IPS-20b (cell line): ENCODE data around the gene AGBL4.

ENCODE experiments used
- H3K27ac ChIP-seq: one replicate; pipeline ENCODE4 v1.5.1; 2013; ENCODE audit warnings: low read length
- H3K27me3 ChIP-seq: 2 replicates; pipeline ENCODE4 v1.6.1; 2013; ENCODE audit warnings: mild to moderate bottlenecking, low read length, inconsistent platforms; ENCODE audit not compliant: insufficient read depth
- H3K36me3 ChIP-seq: 2 replicates; pipeline ENCODE4 v1.6.1; 2013; ENCODE audit warnings: low read depth, mild to moderate bottlenecking, inconsistent platforms, low read length, moderate library complexity; ENCODE audit not compliant: insufficient read depth
- H3K4me1 ChIP-seq: 2 replicates; pipeline ENCODE4 v1.6.1; 2013; ENCODE audit warnings: mild to moderate bottlenecking, control low read depth, inconsistent platforms, low read length, moderate library complexity; ENCODE audit not compliant: insufficient read depth
- H3K4me3 ChIP-seq: 2 replicates; pipeline ENCODE4 v1.5.1; 2013; ENCODE audit warnings: mild to moderate bottlenecking, low read length, inconsistent platforms
- H3K9ac ChIP-seq: 2 replicates; pipeline ENCODE4 v1.6.1; 2013; ENCODE audit warnings: low read depth, mild to moderate bottlenecking, inconsistent platforms, low read length, moderate library complexity
- H3K9me3 ChIP-seq: 2 replicates; pipeline ENCODE4 v1.6.1; 2013; ENCODE audit warnings: mild to moderate bottlenecking, low read depth, low read length, inconsistent platforms; ENCODE audit not compliant: insufficient read depth

AGBL4 gene

DNA sequence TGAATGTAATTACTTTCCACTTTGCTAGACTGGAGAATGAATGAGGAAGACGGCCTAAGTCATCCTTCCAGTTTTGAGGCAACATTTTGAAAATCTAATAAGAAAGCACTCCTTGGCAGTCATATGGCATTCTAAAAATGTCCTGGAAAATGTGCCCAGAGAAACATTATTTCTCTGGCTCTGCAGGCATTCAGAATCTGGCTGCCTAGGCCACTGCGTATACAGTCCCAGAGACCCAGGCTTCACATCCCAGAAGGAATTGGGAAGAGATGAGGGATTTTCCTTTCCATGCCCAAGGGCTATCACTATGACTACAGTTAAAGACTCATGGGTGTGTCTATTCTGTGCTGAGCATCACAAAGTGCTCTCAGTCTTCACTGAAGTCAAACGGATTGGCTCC lies 1339.9 kb downstream of the AGBL4 start:
- H3K27me3 ChIP-seq = no peaks in the 10 kb centered on the region
- H3K4me3 ChIP-seq = no peak overlapping the region
- no peaks in the 10 kb centered on the region for H3K36me3 ChIP-seq
- H3K9ac ChIP-seq = no peak overlapping the region
- H3K27ac ChIP-seq = no peak overlapping the region
- H3K9me3 ChIP-seq = no peaks in the 10 kb centered on the region
- peaks cover 8% of the 10 kb centered on the region; the same call in 1 of the 2 replicates for H3K4me1 ChIP-seq

DNA sequence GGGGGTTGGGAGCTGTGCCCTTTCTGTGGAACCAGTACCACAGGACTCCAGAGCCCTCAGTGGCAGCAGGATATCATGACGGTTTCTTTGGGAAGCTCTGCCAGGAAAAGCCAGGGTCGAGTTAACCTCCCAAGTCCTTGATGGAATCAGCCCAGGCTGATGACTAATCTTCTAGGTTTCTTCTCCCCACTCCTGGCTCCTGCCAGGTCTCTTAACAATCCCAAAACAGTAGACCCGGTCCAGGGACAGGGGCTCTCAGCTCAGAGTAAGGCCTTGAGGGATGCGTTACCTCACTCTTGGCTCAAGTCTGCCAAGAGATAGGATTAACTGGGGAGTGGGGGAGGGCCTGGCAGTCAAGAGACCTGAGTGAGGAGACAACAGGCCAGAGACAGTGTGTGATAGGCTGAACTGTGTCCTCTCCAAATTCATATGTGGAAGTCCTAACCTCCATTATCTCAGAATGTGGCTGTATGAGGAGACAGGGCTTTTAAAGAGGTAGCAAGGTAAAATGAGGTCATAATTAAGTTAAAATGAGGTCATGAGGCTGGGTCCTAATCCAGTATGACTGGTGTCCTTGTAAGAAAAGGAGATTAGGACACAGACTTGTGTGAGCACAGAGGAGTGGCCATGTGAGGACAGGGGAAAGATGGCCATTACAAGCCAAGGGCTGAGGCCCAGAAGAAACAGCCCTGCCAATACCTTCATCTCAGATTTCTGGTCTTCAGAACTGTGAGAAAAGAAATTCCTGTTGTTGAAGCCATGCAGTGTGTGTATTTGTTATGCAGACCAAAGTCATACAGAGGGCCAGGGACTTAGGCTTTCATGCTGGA lies 1342.1 kb downstream of the AGBL4 start:
- Histone ChIP-seq H3K27ac (no peak overlapping the region), H3K4me3 (no peak overlapping the region), H3K27me3 (no peaks in the 10 kb centered on the region), H3K9ac (no peak overlapping the region), H3K9me3 (no peaks in the 10 kb centered on the region), H3K4me1 (peaks cover 8% of the 10 kb centered on the region; the same call in 1 of the 2 replicates), H3K36me3 (no peaks in the 10 kb centered on the region)

DNA sequence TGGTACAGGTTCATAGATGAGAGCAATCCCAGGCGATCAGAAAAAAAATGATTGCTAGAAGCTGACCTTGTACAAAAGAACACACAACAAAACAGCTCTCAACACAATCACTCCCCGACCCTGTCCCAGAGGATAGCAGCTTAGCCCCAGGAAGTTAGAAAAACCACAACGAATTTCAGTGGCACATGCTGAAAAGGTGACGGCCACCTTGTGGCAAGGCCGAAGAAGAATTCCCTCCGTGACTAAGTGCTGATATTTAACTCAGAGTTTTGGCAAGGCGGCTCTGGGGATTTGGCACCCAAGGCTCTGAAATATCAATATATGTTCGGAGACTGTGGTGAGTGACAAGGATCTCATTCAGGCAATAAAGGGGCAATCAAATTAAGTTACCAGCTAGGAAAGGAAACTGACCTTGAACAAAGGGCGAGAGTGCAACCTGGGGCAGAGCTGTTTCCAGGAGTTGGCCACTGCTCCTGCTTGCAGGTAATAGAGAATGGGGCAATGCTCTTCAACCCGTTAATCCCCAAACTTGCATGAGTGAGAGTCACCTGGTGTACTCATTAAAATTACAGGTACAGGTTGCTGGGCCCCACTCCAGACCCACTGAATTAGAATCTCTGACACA lies 1343.2 kb downstream of the AGBL4 start:
- no peak overlapping the region for H3K27ac ChIP-seq
- no peaks in the 10 kb centered on the region for H3K9me3 ChIP-seq
- H3K27me3 ChIP-seq = no peaks in the 10 kb centered on the region
- H3K4me3 ChIP-seq = no peak overlapping the region
- H3K36me3 ChIP-seq = no peaks in the 10 kb centered on the region
- H3K4me1 ChIP-seq = peaks cover 8% of the 10 kb centered on the region; the same call in 1 of the 2 replicates
- no peak overlapping the region for H3K9ac ChIP-seq

DNA sequence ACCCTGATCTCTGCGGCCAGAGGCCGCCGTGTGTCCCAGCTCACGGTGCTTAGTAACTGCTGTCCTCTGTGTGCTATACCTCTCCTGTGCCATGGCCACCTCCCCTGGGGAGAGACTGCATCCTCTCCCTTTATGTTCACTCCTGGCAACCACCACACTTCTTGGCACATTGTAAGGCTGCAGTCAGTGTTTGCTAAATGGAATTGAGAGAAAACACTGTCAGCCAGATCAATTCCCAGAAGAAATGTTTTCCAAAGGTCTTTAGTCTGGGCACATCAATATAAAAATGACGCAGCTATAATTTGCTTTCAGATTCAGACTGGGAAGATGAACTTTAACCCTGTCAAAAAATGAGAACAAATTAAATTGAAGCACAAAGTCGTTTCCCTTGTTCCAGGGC lies 1343.9 kb downstream of the AGBL4 start:
- Histone ChIP-seq H3K4me1 (peaks cover 8% of the 10 kb centered on the region; the same call in 1 of the 2 replicates), H3K9ac (no peak overlapping the region), H3K9me3 (no peaks in the 10 kb centered on the region), H3K4me3 (no peak overlapping the region), H3K27me3 (no peaks in the 10 kb centered on the region), H3K36me3 (no peaks in the 10 kb centered on the region), H3K27ac (no peak overlapping the region)

DNA sequence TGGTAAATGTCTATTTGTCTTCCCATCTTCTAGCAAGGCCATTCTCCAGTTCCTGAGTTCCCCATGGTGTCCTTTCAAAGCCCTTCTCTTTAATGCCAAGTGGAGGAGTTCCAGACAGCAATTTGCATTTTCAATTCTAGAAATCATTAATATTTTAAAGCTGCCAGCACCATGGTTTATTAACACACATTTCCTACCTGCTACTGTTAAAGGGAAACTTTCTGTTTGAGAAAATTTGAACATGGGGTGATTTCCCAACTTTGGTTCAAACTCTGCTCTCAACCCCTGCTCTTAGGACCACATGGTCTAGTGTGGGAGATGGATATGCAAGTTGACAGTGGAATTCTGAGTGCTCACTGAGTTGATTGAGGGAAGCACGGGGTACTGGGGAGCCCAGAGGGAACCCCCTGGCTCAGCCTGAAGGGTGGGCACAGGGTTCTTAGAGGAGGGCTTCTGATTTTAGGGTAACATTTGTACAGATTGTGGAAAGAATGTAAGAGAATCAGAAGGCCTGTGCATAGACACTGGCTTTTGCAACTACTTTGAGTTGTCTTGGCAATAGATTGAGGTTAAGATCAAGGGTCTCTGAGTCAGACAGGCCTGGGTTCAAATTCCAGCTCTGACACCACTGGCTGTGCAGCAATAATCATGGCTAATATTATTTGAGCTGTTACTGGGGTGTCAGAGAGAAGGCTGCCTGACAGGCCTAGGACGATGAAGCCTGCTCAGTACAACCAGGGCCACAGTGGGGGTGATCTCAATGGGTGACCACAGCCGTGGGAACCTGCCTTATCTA lies 1344.8 kb downstream of the AGBL4 start:
- H3K4me1 ChIP-seq = peaks cover 10% of the 10 kb centered on the region; the same call in 1 of the 2 replicates
- H3K27ac ChIP-seq = no peak overlapping the region
- no peak overlapping the region for H3K9ac ChIP-seq
- no peak overlapping the region for H3K4me3 ChIP-seq
- no peaks in the 10 kb centered on the region for H3K9me3 ChIP-seq
- H3K27me3 ChIP-seq = no peaks in the 10 kb centered on the region
- H3K36me3 ChIP-seq = no peaks in the 10 kb centered on the region

DNA sequence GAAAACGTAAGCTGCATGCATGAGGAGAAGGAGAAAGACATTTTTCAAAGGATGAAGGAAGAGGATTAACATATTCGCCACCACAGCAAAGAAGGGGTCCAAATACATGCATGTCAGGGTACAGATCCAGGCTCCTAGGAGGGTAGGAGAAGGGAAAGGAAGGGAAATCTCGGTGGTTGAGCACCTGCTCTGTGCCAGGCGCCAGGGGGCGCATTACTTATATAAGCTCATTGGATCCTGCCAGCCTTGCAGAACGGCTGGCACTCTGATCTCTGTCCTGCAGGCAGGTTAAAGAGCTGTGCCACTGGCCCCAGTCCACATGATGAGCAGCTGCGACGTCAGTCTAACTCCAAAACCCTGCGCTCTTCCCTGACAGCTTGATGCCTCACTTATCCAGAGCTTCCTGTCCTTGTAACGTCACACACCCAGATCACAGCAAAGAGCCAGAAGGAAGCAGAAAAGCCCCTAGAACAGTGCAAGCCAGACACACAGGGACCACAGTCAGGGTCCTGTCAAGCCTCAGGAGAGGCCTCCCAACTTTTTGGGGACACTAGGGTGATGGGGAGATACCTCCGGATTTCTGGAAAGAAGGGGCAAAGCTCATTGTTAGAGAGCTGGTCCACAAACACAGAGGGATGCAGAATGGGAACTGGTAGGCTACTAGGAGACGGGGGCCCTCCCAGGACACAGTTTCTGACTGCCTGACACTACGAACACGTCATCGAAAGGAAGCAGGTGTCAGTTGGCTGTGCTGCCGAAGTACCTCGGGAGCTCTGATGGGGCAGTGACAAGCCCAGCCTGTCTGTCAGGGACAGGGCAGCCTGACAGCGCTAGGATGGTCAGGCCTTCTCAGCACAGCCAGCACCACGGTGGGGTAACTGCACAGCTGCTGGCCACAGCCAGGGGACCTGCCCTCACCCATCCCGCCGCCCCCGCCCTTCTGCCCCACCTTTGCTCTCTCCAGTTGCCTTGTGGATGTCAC lies 1346.2 kb downstream of the AGBL4 start:
- H3K27me3 ChIP-seq = no peaks in the 10 kb centered on the region
- no peaks in the 10 kb centered on the region for H3K9me3 ChIP-seq
- H3K36me3 ChIP-seq = no peaks in the 10 kb centered on the region
- H3K27ac ChIP-seq = no peak overlapping the region
- no peak overlapping the region for H3K9ac ChIP-seq
- H3K4me3 ChIP-seq = no peak overlapping the region
- H3K4me1 ChIP-seq = peaks cover 13% of the 10 kb centered on the region; the same call in 1 of the 2 replicates

DNA sequence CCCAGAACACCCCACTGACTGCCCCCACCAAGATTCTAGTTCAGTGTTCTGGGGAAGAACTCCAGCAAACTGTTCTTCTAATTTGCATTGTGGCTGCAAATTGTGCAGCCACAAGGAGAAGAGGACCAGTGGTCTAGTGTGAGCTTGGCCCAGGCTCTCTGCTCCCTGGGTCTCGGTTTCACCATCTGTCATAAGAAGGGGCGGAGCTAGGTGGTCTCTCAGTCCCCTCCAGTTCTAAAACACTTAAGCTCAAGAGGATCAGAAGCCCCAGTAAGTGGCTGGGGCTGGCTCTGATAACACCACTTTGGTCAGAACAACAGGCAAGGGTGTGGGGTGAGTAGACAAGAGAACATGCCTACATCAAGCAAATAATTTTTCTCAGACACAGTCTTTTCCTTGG lies 1346.9 kb downstream of the AGBL4 start:
- Histone ChIP-seq H3K9me3 (no peaks in the 10 kb centered on the region), H3K36me3 (no peaks in the 10 kb centered on the region), H3K4me1 (peaks cover 9% of the 10 kb centered on the region; the same call in 1 of the 2 replicates), H3K4me3 (no peak overlapping the region), H3K27me3 (no peaks in the 10 kb centered on the region), H3K27ac (no peak overlapping the region), H3K9ac (no peak overlapping the region)

DNA sequence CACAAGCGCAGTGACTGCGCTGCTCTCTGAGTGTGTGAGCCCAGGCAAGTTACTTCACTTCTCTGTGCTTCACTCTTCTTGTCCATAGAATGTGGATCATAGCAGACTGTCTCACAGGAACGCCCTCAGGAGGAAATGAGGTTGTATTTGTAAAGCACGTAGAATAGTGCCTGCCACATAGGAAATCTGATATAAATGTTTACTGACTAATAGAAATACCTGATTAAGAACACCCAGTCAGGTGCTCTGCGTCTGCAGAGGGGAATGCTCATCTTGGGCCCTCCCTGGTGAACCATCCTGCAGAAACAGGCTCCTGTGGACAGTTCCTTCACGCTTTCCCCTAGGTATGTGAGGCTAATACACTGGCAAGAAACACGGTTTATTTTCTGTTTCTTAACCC lies 1347.4 kb downstream of the AGBL4 start:
- no peak overlapping the region for H3K4me3 ChIP-seq
- no peak overlapping the region for H3K9ac ChIP-seq
- H3K4me1 ChIP-seq = peaks cover 6% of the 10 kb centered on the region; the same call in 1 of the 2 replicates
- H3K36me3 ChIP-seq = no peaks in the 10 kb centered on the region
- H3K9me3 ChIP-seq = no peaks in the 10 kb centered on the region
- H3K27me3 ChIP-seq = no peaks in the 10 kb centered on the region
- H3K27ac ChIP-seq = no peak overlapping the region

DNA sequence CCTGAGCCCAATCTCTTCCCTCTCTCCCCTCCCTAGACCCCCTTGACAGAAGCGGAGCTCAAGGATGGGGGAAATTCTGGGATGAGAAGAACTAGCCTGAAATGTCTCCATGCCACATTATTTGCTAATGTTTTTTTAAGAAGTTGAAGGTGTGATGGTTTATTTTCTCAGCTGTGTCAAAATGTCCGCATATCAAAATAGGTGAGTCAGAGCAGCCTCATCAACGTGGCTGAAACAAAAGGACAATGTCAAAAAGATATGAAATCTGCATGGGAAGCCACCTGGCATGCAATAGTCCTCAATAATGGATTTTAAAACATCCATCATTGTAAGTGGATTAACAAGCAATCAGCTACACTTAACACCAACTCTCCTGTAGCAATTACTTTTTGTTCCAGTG lies 1348.5 kb downstream of the AGBL4 start:
- H3K4me1 ChIP-seq = peaks cover 5% of the 10 kb centered on the region; the same call in 1 of the 2 replicates
- H3K4me3 ChIP-seq = no peak overlapping the region
- no peaks in the 10 kb centered on the region for H3K27me3 ChIP-seq
- no peaks in the 10 kb centered on the region for H3K9me3 ChIP-seq
- H3K27ac ChIP-seq = no peak overlapping the region
- no peaks in the 10 kb centered on the region for H3K36me3 ChIP-seq
- H3K9ac ChIP-seq = no peak overlapping the region

DNA sequence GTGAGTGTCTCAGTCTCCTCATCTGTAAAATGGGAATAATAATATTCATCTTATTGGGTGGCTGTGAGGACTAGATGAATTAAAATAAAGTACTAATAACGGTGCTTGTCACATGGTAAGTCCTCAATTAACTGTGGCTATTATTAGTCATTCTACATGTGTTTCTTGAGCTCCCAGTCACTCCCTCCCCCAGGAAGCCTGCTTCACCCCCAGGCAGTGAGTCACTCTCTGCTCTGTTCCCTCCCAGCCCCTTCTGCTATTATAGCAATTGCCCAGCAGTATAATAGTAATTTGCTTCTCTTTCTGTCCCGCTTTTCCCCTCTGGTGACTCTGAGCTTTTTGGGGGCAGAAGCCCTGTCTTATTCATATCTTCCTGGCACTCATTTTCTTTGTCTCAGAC lies 1349.1 kb downstream of the AGBL4 start:
- Histone ChIP-seq H3K9me3 (no peaks in the 10 kb centered on the region), H3K9ac (no peak overlapping the region), H3K4me3 (no peak overlapping the region), H3K27ac (no peak overlapping the region), H3K4me1 (peaks cover 5% of the 10 kb centered on the region; the same call in 1 of the 2 replicates), H3K27me3 (no peaks in the 10 kb centered on the region), H3K36me3 (no peaks in the 10 kb centered on the region)
